T-helper 2 cell treated with Interferon-gamma antibody and Interleukin-4, amounts not matched to agents 5 μg/mL and 100 μg/mL, for 36 hours (primary cell): Measurements from ENCODE around the gene PRPF6.

Experiments used
- DNase-seq: peaks from one replicate; pipeline ENCODE4 v3.0.0; 2021; ENCODE audit warnings: low spot score
- H3K27ac Mint-ChIP-seq: one replicate; pipeline ENCODE4 v1.8.0; 2021; ENCODE audit warnings: mild to moderate bottlenecking, mixed read lengths
- H3K27me3 Mint-ChIP-seq: one replicate; pipeline ENCODE4 v1.8.0; 2021; ENCODE audit warnings: low read depth, mixed read lengths
- H3K36me3 Mint-ChIP-seq: one replicate; pipeline ENCODE4 v1.8.0; 2021; ENCODE audit warnings: low read depth, mixed read lengths
- H3K4me1 Mint-ChIP-seq: one replicate; pipeline ENCODE4 v1.8.0; 2021; ENCODE audit warnings: low read depth, mixed read lengths
- H3K4me3 Mint-ChIP-seq: one replicate; pipeline ENCODE4 v1.8.0; 2022; ENCODE audit warnings: mild to moderate bottlenecking, moderate library complexity, mixed read lengths
- H3K9me3 Mint-ChIP-seq: one replicate; pipeline ENCODE4 v1.8.0; 2021; ENCODE audit warnings: mixed read lengths

The PRPF6 gene

DNA sequence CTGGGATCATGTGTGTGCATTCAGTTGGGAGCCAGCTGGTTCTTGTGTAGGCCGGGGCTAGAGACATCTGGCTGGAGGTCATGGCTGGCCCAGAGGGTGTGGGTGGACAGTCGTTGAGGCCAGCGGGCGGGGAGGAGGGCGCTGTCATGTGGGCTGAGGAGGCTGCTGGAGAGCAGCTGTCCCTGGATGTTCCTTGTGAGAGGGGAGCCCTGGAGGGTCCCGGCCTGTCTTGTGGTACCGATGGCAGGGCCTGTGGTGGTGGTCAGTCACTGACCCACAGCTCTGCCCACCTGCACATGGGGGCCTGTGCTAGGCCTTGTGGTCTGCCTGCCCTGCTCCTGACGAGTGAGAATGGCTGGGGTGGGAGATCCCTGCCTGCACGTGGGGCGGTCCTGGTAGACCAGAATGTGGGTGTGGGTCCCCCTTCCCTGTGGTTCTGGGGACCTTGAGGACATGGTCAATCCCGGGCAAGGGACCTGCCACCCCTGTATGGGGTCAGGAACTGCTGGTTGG, 53.1 kb downstream of the PRPF6 start:
- Mint-ChIP-seq H3K27me3 (no peaks in the 10 kb centered on the region), H3K9me3 (no peaks in the 10 kb centered on the region), H3K4me1 (peaks cover 32% of the 10 kb centered on the region), H3K36me3 (peaks cover 26% of the 10 kb centered on the region), H3K27ac (peak overlapping the region; percentile 96), H3K4me3 (peak overlapping the region; percentile 27)
- no peak for DNase-seq

DNA sequence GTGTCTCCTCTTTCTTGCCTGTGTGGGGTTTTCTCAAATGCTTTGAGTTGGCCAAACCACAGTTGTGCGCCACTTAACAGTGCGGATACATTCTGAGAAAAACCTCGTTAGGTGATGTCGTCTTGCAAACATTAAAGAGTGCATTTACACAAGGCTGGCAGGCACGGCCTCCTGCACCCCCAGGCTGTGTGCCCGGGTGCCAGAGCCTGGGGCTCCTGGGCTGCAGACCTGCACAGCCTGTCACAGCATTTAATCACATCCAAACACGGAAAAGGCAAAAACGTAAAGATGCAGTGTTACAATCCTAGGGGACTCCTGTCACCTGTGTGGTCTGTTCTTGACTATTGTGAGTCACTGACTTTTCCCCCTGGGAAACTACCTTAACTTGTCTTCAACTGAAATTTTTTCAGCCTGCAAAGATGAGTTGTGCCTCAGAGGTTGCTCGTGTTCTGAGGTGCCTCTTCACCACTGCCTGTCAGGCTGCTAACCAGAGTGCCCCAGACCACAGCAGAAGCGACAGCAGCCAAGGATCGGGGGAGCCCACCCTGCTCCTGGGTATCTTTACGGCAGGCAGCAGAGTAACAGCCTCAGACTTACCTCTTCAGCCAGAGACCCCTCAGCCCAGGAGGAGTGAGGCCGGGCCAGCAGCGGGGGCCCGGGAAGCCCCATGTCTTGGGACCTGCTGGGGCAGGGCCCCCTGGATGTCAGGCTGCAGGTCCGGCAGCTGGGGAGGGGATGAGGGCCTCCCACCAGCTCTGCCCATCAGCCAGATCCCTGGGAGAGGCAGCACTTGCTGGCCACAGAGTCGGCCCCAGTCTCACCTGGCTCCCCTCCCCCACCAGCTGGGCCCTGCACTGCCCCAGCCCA, 54.4 kb downstream of the PRPF6 start:
- peaks cover 40% of the 10 kb centered on the region for H3K4me1 Mint-ChIP-seq
- DNase-seq = peak; percentile 47
- H3K36me3 Mint-ChIP-seq = peaks cover 18% of the 10 kb centered on the region

DNA sequence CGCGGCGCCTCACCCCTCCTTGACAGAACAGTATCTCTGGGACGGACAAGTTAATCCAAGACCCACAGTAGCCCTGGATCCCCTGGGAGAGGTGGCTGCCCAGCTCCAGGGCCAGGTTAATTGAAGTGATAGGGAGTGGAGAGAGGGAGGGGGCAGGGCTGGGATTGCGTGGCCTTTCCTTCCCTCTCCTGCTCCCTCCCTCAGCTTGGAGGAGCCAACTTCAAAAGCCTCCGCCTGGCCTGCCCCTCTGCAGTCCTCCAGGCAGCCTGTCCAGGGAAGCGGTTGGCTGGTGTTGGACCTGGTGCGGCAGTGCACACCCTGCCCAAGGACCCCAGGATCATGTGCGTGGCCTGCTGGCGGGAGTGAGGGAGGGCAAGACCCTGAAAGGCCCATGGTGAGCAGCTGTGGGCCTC, 55.0 kb downstream of the PRPF6 start, which contains the start of gene C20orf204:
TSS of gene C20orf204 (plus strand) at position 250 of the 413 bp plus-strand sequence. CDS start at position 392, 142 bp downstream.
- no peaks in the 10 kb centered on the region for H3K27me3 Mint-ChIP-seq
- H3K36me3 Mint-ChIP-seq = peaks cover 14% of the 10 kb centered on the region
- no peaks in the 10 kb centered on the region for H3K9me3 Mint-ChIP-seq
- H3K4me3 Mint-ChIP-seq = peak within 1 kb of the TSS; percentile 76
- peak within 1 kb of the TSS; percentile 96 for H3K27ac Mint-ChIP-seq
- peaks cover 40% of the 10 kb centered on the region for H3K4me1 Mint-ChIP-seq
- no peak for DNase-seq

More for the DNA sequence above, 54.4 kb downstream of the PRPF6 start:
- H3K9me3 Mint-ChIP-seq = no peaks in the 10 kb centered on the region
- H3K27ac Mint-ChIP-seq = peak overlapping the region; percentile 96
- no peaks in the 10 kb centered on the region for H3K27me3 Mint-ChIP-seq
- peak overlapping the region; percentile 76 for H3K4me3 Mint-ChIP-seq

DNA sequence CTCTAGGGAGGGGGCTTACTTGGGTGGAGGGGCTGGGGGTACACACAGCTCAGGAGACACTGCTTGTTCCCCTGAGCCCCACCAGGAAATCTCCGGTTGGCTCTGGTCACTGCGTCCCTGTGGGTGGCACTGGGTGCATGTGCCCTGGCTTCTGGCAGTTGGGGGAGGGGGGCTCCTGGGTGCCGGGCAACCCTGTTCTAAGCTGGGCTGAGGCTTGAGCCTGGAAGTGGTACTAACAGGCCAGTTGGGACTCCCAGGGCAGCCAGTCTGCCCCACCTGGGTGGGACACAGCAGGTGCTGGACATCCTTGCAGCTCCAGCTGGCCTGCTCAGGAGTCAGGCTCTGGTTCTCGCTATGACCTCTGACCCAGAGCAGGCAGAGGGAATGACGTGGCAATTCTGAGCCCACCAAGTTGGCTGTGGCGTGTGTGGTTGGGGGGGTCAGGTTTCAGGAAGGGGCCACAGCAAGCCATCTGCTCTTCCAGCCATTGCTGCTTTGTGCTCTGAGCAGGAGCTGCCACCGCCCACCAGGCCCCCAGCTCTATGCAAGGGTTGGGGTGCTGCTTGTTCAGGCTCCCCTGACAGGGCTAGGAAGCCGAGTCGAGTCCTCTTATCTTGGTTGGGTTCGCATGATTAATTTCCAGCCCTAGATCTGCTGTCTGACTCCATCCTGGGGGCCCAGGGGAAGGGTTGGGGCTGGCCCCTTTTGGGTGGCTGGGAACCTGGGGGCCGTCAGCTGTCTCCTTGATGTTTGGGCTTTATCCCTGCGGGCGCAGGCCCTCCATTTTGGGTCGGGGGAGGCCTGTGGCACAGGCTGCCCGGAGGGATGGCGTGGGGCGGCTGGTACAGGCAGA, 55.6 kb downstream of the PRPF6 start:
- Mint-ChIP-seq H3K9me3 (no peaks in the 10 kb centered on the region), H3K27ac (peak overlapping the region; percentile 79), H3K27me3 (no peaks in the 10 kb centered on the region), H3K4me1 (peaks cover 42% of the 10 kb centered on the region), H3K36me3 (peaks cover 10% of the 10 kb centered on the region), H3K4me3 (peak overlapping the region; percentile 70)
- DNase-seq = peak; percentile 35

DNA sequence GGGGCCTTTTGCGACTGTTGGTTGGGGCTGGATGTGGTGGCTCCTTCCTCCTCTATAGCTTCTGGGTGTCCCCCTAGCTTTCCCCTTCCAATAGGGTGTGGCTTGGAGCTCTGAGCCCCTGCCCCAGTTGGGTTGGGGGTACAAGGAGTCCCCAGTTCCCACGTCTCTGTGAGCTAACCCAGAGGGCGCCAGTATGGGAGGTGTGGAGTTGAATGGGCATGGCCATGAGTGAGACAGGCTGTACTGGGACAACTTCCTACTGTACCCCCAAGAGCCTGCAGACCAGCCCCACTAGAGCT, 56.2 kb downstream of the PRPF6 start:
- peaks cover 8% of the 10 kb centered on the region for H3K36me3 Mint-ChIP-seq
- H3K9me3 Mint-ChIP-seq = no peaks in the 10 kb centered on the region
- H3K4me1 Mint-ChIP-seq = peaks cover 42% of the 10 kb centered on the region
- peak overlapping the region; percentile 70 for H3K4me3 Mint-ChIP-seq
- no peak for DNase-seq
- peak overlapping the region; percentile 79 for H3K27ac Mint-ChIP-seq
- H3K27me3 Mint-ChIP-seq = no peaks in the 10 kb centered on the region

DNA sequence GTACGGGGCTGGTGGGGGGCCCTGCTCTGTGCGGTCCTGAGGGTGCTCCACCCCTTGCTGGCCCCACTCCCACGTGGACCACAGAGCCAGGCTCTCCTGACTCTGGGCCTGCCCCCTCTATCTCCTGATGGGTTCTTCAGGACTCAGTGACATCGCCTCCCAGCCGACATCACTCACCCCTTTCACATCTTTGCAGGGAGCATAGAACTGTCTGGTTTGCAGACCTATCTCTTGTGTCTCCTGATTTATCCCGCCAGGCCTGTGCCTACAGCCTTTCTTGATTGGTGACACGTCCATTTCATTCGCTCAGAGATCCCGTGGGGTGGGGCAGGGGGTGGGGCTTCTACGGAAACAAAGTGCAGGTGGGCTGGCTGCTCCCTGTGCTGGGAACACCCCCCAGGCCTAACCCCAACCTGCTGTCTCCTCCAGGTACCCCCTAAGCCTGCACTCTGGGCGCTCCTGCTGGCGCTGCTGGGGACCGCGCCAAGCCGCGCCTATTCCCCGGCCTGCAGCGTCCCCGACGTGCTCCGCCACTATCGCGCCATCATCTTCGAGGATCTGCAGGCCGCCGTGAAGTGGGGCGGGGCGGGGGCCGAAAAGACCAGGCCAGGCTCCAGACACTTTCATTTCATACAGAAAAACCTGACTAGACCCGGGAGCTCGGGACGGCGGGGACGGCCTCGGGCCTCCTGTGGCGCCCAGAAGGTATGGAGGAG, 56.7 kb downstream of the PRPF6 start:
- Mint-ChIP-seq H3K36me3 (peaks cover 8% of the 10 kb centered on the region), H3K27ac (peak overlapping the region; percentile 79), H3K4me3 (peak overlapping the region; percentile 70), H3K4me1 (peaks cover 42% of the 10 kb centered on the region), H3K27me3 (no peaks in the 10 kb centered on the region), H3K9me3 (no peaks in the 10 kb centered on the region)
- DNase-seq = no peak

DNA sequence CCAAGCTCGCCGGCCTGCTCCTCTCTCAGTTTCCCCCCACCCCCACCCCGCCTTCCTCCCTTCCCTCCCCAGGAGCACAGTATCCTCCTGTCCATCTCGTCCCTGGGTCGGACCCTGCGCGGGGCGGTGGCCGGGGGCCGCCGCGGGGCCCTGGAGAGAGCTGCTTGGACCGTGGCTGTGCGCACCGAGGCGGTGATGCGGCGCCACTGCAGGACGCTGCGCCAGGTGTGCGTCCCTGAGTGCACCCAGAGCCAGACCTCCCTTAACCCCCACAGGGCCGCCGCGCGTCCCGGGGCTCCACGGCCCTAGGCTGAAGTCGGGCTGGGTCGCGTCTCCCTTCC, 57.3 kb downstream of the PRPF6 start:
- H3K9me3 Mint-ChIP-seq = no peaks in the 10 kb centered on the region
- H3K36me3 Mint-ChIP-seq = peaks cover 8% of the 10 kb centered on the region
- H3K4me1 Mint-ChIP-seq = peaks cover 42% of the 10 kb centered on the region
- DNase-seq = no peak
- no peak overlapping the region for H3K27ac Mint-ChIP-seq
- peak overlapping the region; percentile 70 for H3K4me3 Mint-ChIP-seq
- no peaks in the 10 kb centered on the region for H3K27me3 Mint-ChIP-seq

DNA sequence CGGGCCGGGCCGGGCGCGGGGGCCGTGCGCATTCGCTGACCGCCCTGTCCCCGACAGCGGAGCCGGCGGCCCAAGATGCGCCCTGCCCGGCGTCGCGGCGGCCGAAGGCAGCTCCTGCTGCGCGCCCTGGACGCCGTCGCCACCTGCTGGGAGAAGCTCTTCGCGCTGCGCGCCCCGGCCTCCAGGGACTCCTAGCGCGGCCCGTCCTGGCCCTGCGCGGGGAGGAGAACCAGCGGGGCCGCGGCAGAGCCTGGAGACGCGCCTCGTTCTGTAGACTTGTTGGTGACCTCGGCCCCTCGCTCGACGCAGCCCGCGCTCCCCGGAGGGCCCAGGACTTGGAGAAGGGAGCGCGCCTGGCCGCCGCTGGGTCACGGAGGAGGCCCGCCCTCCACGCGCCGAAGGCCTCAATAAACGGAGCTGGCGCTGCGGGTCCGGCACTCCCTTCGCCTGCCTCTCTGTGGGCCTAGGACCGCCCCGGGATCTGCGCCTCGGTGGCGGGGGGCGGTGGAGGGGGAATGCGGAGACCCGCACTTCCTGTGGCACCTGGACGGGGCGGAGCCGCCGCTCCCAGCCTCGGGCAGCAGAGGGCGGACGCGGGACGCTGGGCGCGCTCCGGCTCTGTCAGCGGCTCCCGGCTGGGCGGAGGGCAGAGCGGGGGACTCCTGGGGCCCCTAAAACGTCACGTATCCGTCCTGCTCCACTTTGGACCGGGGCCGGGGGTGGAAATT, 57.8 kb downstream of the PRPF6 start:
- DNase-seq = peak; percentile 82
- Mint-ChIP-seq H3K4me1 (peaks cover 45% of the 10 kb centered on the region), H3K36me3 (peaks cover 7% of the 10 kb centered on the region), H3K27me3 (no peaks in the 10 kb centered on the region), H3K9me3 (no peaks in the 10 kb centered on the region), H3K27ac (peak overlapping the region; percentile 57), H3K4me3 (peak overlapping the region; percentile 66)

DNA sequence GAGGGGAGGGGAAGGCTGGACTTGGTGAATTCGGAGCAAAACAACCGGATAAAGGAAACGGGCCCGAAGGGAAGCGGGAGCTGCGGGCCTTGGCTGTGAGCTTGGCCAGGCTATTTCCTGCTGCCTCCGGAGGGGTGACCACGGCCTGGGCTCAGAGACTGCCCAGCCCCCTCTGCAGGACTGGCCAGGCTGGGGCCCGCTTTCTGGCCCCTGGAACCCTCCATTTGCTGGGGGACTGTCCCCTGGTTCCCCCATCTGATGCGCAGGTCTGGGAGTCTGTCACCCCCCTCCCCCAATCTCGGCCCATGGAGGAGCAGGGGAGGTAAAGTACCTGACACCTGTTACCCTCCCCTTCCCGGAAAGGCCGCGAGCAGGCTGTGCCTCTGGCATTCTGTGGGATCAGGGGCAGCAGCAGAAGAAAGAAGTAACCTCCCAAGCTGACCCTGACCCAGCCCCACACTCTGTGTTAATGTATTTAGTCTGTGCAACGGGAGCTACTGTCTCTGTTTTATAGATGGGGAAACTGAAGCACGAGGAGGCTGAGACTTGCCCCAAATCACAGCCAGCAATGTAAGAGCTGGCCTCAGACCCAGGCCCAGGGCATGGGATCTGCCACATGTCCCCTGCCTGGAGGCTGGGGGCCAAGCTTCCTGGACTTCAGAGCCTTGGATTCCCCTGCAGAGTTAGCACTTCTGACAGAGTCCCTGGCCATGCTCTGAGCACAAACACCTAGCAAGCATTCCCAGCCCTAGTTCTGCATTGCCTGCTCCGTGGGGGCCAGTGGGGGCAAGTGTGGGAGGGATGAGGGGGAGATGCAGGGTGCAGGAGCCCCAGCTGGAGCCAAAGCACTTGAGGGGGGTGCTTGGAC, 58.6 kb downstream of the PRPF6 start:
- peak overlapping the region; percentile 66 for H3K4me3 Mint-ChIP-seq
- H3K27ac Mint-ChIP-seq = peak overlapping the region; percentile 63
- no peaks in the 10 kb centered on the region for H3K27me3 Mint-ChIP-seq
- H3K4me1 Mint-ChIP-seq = peaks cover 42% of the 10 kb centered on the region
- no peaks in the 10 kb centered on the region for H3K9me3 Mint-ChIP-seq
- no peak for DNase-seq
- H3K36me3 Mint-ChIP-seq = peaks cover 5% of the 10 kb centered on the region

DNA sequence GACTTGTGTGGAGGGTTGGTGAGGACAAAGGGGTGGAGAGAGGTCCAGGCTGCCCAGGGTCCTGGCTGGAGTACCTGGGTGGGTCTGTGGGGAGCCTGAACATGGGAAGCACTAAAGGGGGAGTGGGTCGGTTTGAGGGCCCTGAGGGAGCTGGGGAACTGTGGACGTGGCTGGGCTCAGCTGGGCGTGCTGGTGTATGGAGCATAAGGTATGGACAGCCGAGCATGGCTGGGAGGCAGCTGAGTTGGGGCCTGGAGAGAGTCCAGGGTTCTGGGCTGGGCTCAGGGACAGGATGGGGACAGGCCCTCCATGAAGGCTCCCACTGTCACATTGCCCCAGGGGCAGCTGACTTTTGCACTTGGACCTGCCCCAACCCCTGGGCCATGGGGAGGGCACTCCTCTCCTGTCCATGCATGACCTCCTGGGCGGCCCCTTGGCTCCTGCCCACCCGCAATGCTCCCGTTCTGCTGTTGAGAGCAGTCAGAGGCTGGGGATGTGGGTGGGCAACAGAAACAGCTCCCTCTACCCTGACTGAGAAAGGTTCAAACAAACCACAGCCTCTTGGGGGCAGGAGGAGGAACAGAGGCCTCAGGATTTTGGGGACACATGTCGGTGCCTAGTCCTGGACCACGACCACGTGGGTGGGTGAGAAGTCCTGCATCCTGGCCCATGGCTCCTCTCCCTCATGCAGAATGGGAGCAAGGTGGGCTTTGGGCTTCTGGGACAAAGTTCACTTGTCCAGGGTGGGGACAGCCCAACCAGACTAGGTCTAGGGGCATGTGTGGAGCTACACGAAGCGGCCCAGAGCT, 59.5 kb downstream of the PRPF6 start:
- Mint-ChIP-seq H3K4me3 (peak overlapping the region; percentile 66), H3K27ac (peak overlapping the region; percentile 52), H3K9me3 (no peaks in the 10 kb centered on the region), H3K4me1 (peaks cover 36% of the 10 kb centered on the region), H3K27me3 (peaks cover 2% of the 10 kb centered on the region), H3K36me3 (peaks cover under 1% of the 10 kb centered on the region)
- DNase-seq = no peak

DNA sequence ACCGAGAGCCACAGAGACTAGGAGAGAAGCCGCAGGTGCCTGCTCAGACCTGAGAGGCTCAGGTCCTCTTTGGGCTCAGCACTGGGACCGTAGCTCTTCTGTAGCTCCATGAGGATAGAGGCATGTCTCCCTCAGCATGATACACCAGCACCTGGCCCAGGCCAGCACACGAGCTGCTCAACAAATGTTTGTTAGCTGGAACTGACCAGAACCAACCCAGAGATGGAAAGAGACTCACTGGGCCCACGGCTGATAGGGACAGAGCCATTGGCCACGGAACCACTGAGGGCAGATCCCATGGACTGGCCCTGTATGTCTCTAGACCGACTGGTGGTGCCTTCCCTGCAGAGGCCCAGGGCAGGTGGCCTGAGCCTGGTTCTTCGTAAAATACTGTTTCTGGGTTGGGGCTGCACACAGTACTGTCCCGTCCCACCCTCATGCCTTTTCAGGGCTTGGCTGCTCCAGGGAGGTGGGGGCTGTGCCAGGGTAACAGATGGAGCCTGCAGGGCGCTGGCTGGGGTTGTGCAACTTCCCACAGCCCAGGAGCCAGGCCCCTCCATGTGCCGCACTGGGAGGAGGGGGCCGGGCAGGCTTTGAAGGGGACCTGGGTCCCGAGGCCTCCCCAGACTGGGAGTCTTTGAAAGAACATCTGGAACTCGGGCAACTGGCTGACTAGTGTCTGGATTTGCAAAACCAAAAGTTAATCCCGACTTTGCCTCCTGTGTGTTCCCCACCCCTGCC, 60.3 kb downstream of the PRPF6 start:
- DNase-seq = no peak
- H3K27ac Mint-ChIP-seq = peak overlapping the region; percentile 63
- H3K27me3 Mint-ChIP-seq = peaks cover 8% of the 10 kb centered on the region
- no peaks in the 10 kb centered on the region for H3K36me3 Mint-ChIP-seq
- H3K9me3 Mint-ChIP-seq = no peaks in the 10 kb centered on the region
- H3K4me1 Mint-ChIP-seq = peaks cover 36% of the 10 kb centered on the region
- H3K4me3 Mint-ChIP-seq = peak overlapping the region; percentile 79
